ENCODE results near the gene SRC.

SRC gene

GRCh38 chr20:37424062-37424851, 78.3 kb downstream of the SRC start:
- no peak for DNase-seq (ENCODE audit: low read depth)
- H3K4me3 ChIP-seq (ENCODE audit: control insufficient read depth, low read depth, low read length): no peak overlapping the region
- TF ChIP-seq, protein P1, sequence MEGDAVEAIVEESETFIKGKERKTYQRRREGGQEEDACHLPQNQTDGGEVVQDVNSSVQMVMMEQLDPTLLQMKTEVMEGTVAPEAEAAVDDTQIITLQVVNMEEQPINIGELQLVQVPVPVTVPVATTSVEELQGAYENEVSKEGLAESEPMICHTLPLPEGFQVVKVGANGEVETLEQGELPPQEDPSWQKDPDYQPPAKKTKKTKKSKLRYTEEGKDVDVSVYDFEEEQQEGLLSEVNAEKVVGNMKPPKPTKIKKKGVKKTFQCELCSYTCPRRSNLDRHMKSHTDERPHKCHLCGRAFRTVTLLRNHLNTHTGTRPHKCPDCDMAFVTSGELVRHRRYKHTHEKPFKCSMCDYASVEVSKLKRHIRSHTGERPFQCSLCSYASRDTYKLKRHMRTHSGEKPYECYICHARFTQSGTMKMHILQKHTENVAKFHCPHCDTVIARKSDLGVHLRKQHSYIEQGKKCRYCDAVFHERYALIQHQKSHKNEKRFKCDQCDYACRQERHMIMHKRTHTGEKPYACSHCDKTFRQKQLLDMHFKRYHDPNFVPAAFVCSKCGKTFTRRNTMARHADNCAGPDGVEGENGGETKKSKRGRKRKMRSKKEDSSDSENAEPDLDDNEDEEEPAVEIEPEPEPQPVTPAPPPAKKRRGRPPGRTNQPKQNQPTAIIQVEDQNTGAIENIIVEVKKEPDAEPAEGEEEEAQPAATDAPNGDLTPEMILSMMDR (IDR thresholded peaks at IDR 0.05; ENCODE audit: control insufficient read depth, insufficient read depth, low read depth, low read length, missing control alignments): no peak

GRCh38 chr20:37425103-37425625, 79.2 kb downstream of the SRC start:
- H3K4me3 ChIP-seq (ENCODE audit: control insufficient read depth, low read depth, low read length): no peak overlapping the region
- TF ChIP-seq, protein P1 (IDR thresholded peaks at IDR 0.05; ENCODE audit: control insufficient read depth, insufficient read depth, low read depth, low read length, missing control alignments): no peak
- no peak for DNase-seq (ENCODE audit: low read depth)

GRCh38 chr20:37426106-37426505, 80.2 kb downstream of the SRC start:
- H3K4me3 ChIP-seq (ENCODE audit: control insufficient read depth, low read depth, low read length): no peak overlapping the region
- TF ChIP-seq, protein P1 (IDR thresholded peaks at IDR 0.05; ENCODE audit: control insufficient read depth, insufficient read depth, low read depth, low read length, missing control alignments): no peak
- no peak for DNase-seq (ENCODE audit: low read depth)

- TF ChIP-seq, protein P1 (IDR thresholded peaks at IDR 0.05; ENCODE audit: control insufficient read depth, insufficient read depth, low read depth, low read length, missing control alignments): no peak
- DNase-seq (ENCODE audit: low read depth): no peak
- H3K4me3 ChIP-seq (ENCODE audit: control insufficient read depth, low read depth, low read length): no peak overlapping the region
These were observed 81.0 kb downstream of the SRC start for GRCh38 chr20:37426978-37427377.

GRCh38 chr20:37430044-37430443, 84.1 kb downstream of the SRC start:
- no peak overlapping the region for H3K4me3 ChIP-seq (ENCODE audit: control insufficient read depth, low read depth, low read length)
- TF ChIP-seq, protein P1 (IDR thresholded peaks at IDR 0.05; ENCODE audit: control insufficient read depth, insufficient read depth, low read depth, low read length, missing control alignments): no peak
- no peak for DNase-seq (ENCODE audit: low read depth)

- H3K4me3 ChIP-seq (ENCODE audit: control insufficient read depth, low read depth, low read length): no peak overlapping the region
- no peak for DNase-seq (ENCODE audit: low read depth)
- TF ChIP-seq, protein P1 (IDR thresholded peaks at IDR 0.05; ENCODE audit: control insufficient read depth, insufficient read depth, low read depth, low read length, missing control alignments): no peak
These were observed 85.0 kb downstream of the SRC start for GRCh38 chr20:37430778-37431460.

All from AG09309 (cell line).